OCI-M2 (cell line): ENCODE measurements around the gene NSRP1.
"Not testable (repeated sequence)": the region's sequence is repeated elsewhere in the genome, so short reads cannot be mapped to it uniquely, and the experiment has no call there.

ENCODE experiments used
- DNase-seq: peaks from one replicate; lab custom pipeline; 2025; ENCODE audit not compliant: unreplicated experiment; lab: John Stamatoyannopoulos, UW

The NSRP1 gene

GRCh38 chr17:30219833-30220232 lies 103.2 kb downstream of the NSRP1 start:
- no peak for DNase-seq

- no peak for DNase-seq
Observed at GRCh38 chr17:30220414-30220813, 103.8 kb downstream of the NSRP1 start.

- DNase-seq: no peak
Observed at GRCh38 chr17:30221346-30221745, 104.7 kb downstream of the NSRP1 start.

- DNase-seq: no peak
Observed at GRCh38 chr17:30222251-30222650, 105.6 kb downstream of the NSRP1 start.

- DNase-seq: no peak
Observed at GRCh38 chr17:30222721-30223175, 106.1 kb downstream of the NSRP1 start.

- no peak for DNase-seq
Observed at GRCh38 chr17:30224419-30224960, 107.9 kb downstream of the NSRP1 start.

- DNase-seq: no peak
Observed at GRCh38 chr17:30225112-30225511, 108.5 kb downstream of the NSRP1 start.

- DNase-seq: no peak
Observed at GRCh38 chr17:30225919-30226553, 109.4 kb downstream of the NSRP1 start.

GRCh38 chr17:30226878-30227277 lies 110.3 kb downstream of the NSRP1 start:
- no peak for DNase-seq

- no peak for DNase-seq
Observed at GRCh38 chr17:30228011-30228410, 111.4 kb downstream of the NSRP1 start.

GRCh38 chr17:30229012-30229411 lies 112.4 kb downstream of the NSRP1 start:
- no peak for DNase-seq

- DNase-seq: not testable (repeated sequence)
Observed at GRCh38 chr17:30230009-30230408, 113.4 kb downstream of the NSRP1 start.

- no peak for DNase-seq
Observed at GRCh38 chr17:30230596-30231125, 114.0 kb downstream of the NSRP1 start.

- DNase-seq: no peak
Observed at GRCh38 chr17:30232015-30232823, 115.6 kb downstream of the NSRP1 start.

- DNase-seq: no peak
Observed at GRCh38 chr17:30232824-30233427, 116.3 kb downstream of the NSRP1 start.

- DNase-seq: no peak
Observed at GRCh38 chr17:30234296-30234695, 117.7 kb downstream of the NSRP1 start.

GRCh38 chr17:30234964-30235363 lies 118.3 kb downstream of the NSRP1 start:
- no peak for DNase-seq

GRCh38 chr17:30235386-30236296 lies 119.0 kb downstream of the NSRP1 start, which contains the start of gene SLC6A4:
Gene SLC6A4 (minus strand): TSS chr17:30235697. CDS start chr17:30221958, 13,739 bp downstream.
- DNase-seq: no peak
